GM12865 (cell line): ENCODE measurements around the gene POM121L2.

Experiments
- DNase-seq: peaks from one replicate; pipeline ENCODE4 v3.0.0; 2010; ENCODE audit warnings: low read depth
- H3K4me3 ChIP-seq: 2 replicates; pipeline ENCODE4 v1.5.1; 2011; ENCODE audit warnings: mild to moderate bottlenecking, low read depth, low read length, control low read depth
- CTCF ChIP-seq: IDR thresholded peaks from 2 replicates; pipeline ENCODE4 v1.5.1; 2011; ENCODE audit warnings: low read length, control low read depth, low read depth, inconsistent platforms; ENCODE audit not compliant: insufficient read depth; ENCODE audit errors: missing control alignments

Gene POM121L2

DNA sequence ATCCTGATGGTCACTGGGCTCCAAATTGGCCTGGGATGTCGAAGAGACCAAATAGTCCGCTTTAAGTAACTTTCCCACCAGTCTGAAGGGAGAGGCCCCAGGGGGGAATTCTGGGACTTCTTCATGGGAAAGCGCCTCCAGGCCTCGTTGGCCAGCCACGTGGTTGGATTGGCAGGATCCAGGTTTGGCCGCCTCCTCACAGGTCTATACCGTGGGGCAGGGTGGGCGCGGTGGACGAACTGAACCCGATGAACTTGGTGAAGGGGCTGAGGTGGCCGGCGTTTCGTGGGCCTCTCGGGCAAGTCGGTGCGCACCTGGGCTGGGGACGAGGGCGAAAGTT lies 297 bp downstream of the POM121L2 start:
- DNase-seq, result no peak
- H3K4me3 ChIP-seq, result peak overlapping the region; percentile 78; the same call in 1 of the 2 replicates
- TF ChIP-seq CTCF, result no peak

DNA sequence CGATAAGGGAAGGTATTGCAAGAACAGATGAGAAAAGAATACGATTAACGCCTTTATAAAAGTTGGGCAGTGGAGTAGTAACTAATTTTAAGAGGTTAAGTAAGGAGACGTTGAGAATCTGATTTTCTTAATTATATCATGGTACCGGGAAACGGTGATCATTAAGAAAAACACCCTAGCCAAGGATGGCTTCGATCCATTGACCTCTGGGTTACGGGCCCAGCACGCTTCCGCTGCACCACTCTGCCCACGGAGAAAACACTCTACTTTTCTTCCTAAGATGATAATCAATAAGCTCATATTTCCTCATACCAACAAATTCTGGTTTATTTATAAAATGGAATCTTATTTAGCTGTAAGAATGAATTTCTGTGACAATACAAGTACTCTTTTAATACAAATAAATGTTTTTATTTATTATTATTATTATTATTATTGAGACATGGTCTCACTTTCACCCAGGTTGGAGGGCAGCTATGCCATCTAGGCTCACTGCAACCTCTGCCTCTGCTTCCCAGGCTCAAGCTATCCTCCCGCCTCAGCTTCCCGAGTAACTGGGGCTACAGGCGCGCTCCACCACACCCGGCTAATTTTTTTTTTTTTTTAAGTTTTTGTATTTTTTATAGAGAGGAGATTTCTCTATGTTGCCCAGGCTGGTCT lies 8.3 kb downstream of the POM121L2 start:
- no peak for TF ChIP-seq CTCF
- H3K4me3 ChIP-seq, result no peak overlapping the region

GRCh38 chr6:27297857-27298730 lies 14.0 kb downstream of the POM121L2 start:
- no peak overlapping the region for H3K4me3 ChIP-seq
- peak; percentile 71 for DNase-seq
- TF ChIP-seq CTCF, result no peak

More for the DNA sequence above, 8.3 kb downstream of the POM121L2 start:
- peak; percentile 38 for DNase-seq

DNA sequence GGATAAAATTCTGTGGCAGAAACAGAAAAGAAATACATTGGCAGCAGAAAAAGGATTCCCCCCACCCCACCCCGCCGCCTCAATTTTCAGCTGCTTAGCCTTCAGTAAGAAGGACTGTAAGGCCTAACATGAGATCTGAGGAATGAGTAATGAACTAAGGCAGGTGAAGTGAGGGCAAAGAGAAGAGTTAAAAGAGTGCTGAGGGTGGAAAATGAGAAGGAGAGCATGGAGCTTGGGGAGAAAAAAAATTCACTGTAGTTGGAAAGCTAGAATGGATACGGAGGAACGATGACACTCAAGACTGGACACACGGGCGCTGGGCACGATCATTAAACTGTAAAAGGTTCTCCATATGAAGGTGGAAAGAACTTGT lies 14.6 kb downstream of the POM121L2 start:
- no peak for TF ChIP-seq CTCF

DNA sequence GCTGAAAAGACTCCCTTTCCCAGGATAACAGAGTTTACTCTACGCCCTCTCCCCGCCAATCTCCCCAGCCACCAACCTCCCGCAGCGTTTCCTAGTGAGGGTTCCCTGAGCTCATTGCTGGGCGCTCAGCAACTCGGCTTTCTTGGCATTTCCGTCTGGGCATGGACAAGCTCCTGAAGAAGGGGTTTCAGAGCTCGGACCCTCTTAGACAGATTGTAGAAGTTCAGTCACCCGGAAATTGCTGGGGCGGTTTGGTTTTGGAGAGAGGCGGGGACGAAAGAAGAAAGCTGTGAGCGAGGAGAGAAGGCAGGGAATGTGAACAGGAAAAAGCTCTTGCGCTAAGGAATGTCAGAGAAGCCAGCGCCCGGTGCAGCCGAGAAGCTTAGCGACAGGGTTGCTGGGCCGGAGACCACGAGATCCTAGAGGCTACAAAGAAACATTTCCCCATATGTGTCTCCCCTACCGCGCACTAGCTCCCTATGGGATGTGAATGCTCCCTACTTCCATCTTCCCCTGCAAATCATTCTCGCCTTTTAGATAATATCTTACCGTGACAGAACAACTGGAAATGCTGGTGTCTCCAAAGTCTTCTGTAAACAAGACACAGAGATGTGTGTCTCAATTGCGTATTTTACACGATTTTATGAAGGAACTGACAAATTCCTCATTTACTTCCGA lies 15.8 kb downstream of the POM121L2 start:
- DNase-seq, result no peak
- H3K4me3 ChIP-seq, result peak overlapping the region; percentile 29
- no peak for TF ChIP-seq CTCF

More for the DNA sequence above, 14.6 kb downstream of the POM121L2 start:
- H3K4me3 ChIP-seq, result no peak overlapping the region
- DNase-seq, result no peak

GRCh38 chr6:27295301-27296079 lies 16.6 kb downstream of the POM121L2 start:
- DNase-seq, result peak; percentile 74
- H3K4me3 ChIP-seq, result peak overlapping the region; percentile 29
- TF ChIP-seq CTCF, result no peak
